Heart left ventricle (tissue), 16 donors: ENCODE measurements around the gene CACNG6. TPM values are rescaled to one million over a fixed set of nuclear protein-coding genes. Genes with fewer than 3 reads are reported as not detected.

Experiments used
- ATAC-seq, 4 donors: fragments of 200-7000 bp; cut with Tn5 transposase; one replicate each; pipeline ENCODE4 v1.9.1; 2020 to 2022; ENCODE audit warnings: moderate library complexity in 4 of 4, mild to moderate bottlenecking in 3 of 4, moderate number of reproducible peaks in 1 of 4
- DNase-seq, 5 donors: peaks; one replicate each; pipeline ENCODE4 v3.0.0-alpha.2; 2020
- H3K27ac ChIP-seq, 12 donors: fragments of 200-600 bp; sonication (generic) in 4 of 12; one replicate each; pipeline versions ENCODE4 v1.5.0 to v1.8.0; 2016 to 2022; ENCODE audit warnings: mild to moderate bottlenecking in 2 of 12
- H3K27me3 ChIP-seq, 9 donors: fragments of 200-600 bp; sonication (generic) in 2 of 9; one replicate each; pipeline versions ENCODE4 v1.5.1 to v1.8.0; 2016 to 2022; ENCODE audit warnings: mild to moderate bottlenecking in 3 of 9
- H3K36me3 ChIP-seq, 9 donors: fragments of 200-600 bp; sonication (generic) in 2 of 9; one replicate each; pipeline versions ENCODE4 v1.5.0 to v1.8.0; 2018 to 2022; ENCODE audit warnings: mild to moderate bottlenecking in 2 of 9
- H3K4me1 ChIP-seq, 12 donors: fragments of 200-600 bp; sonication (generic) in 4 of 12; one replicate each; pipeline versions ENCODE4 v1.5.0 to v1.8.0; 2016 to 2022; ENCODE audit warnings: mild to moderate bottlenecking in 3 of 12
- H3K4me3 ChIP-seq, 12 donors: fragments of 200-600 bp; sonication (generic) in 4 of 12; one replicate each; pipeline versions ENCODE4 v1.5.0 to v1.8.0; 2017 to 2022; ENCODE audit warnings: mild to moderate bottlenecking in 9 of 12, moderate library complexity in 4 of 12
- H3K9me3 ChIP-seq, 12 donors: fragments of 200-600 bp; sonication (generic) in 4 of 12; one replicate each; pipeline versions ENCODE4 v1.5.0 to v1.8.0; 2016 to 2022; ENCODE audit warnings: mild to moderate bottlenecking in 1 of 12
- POLR2A ChIP-seq, 2 donors: fragments of 450-650 bp; IDR thresholded peaks; one replicate each; pipeline ENCODE4 v1.6.1; 2017; ENCODE audit warnings: antibody characterized with exemption in 2 of 2, mild to moderate bottlenecking in 2 of 2, moderate library complexity in 2 of 2
- WGBS, 4 donors: extraction: QIAGEN DNeasy Blood & Tissue Kit in 2 of 4; methylation state at CpG; one replicate each; pipeline versions ENCODE4 v1.1.5 to v1.1.7; 2013 to 2018; 5-methylcytosine and 5-hydroxymethylcytosine counted together
- intact Hi-C, 10 donors: fragments of 100-400 bp; cut with DNase I; formaldehyde crosslinking; loops; one replicate each; pipeline versions ENCODE4 v1.11.1 to v1.14.2; 2022
- polyA plus RNA-seq, 2 donors: library from polyadenylated mRNA; stranded (reverse); fragments of 200-250 nt; gene quantifications; one replicate each; pipeline ENCODE4 v1.2.3, GENCODE V29; 2013
- total RNA-seq, 9 donors: library from RNA; depleted of rRNA in 2 of 9; stranded (reverse); fragments of >200 nt in 2 of 9; fragmentation: NEBNext Ultra II Directional in 3 of 9; extraction: Animal tissue kit (Norgen Biotek cat#: 25700) in 3 of 9; gene quantifications; one replicate each; pipeline versions ENCODE4 v1.1.0 to v1.2.4, GENCODE V29; 2016 to 2023
- TF ChIP-seq, protein P1 (sequence below), 12 donors: fragments of 200-600 bp; sonication (generic) in 4 of 12; IDR thresholded peaks; one replicate each; pipeline versions ENCODE4 v1.5.0 to v1.8.0; 2018 to 2022; ENCODE audit warnings: antibody characterized with exemption in 12 of 12, mild to moderate bottlenecking in 5 of 12
- donor health status: ischemic (EF 13 %, LVEDD 7.1; RV severe dilation, severe dysfunction).
- donor health status: healthy with polysubstance abuse.
- donor health status: DM: no; HTN: yes; CAD: no.
- donor health status: DM: no; HTN: no; CAD: no.
- donor health status: ischemic (EF 25% LVEDD 6.9; RV normal size, moderate dysfunction).
- donor health status: ischemic (EF 25% LVEDD 5.7; RV mildly dilated, moderate dysfunction).
- donor health status: healthy.
- donor health status: DM: yes; HTN: yes; CAD: no.
- donor health status: ischemic (EF 35%, LVEDD 5.7; RV mildly dilated, moderate dysfunction).
- donor health status: nonischemic (EF 11% LVEDD 7.7; RV severe dilation, severe dysfunction).
- donor health status: DM: yes; HTN: yes; CAD: no.
- donor health status: PGD.
- donor health status: ischemic (EF 29% LVEDD 5.4; RV normal size, mild dysfunction).
- donor health status: nonischemic (EF 23%, LVEDD 6.1; RV moderate dilation, normal function).

The CACNG6 gene
- total and polyA plus RNA-seq, 11 donors, result not detected

DNA sequence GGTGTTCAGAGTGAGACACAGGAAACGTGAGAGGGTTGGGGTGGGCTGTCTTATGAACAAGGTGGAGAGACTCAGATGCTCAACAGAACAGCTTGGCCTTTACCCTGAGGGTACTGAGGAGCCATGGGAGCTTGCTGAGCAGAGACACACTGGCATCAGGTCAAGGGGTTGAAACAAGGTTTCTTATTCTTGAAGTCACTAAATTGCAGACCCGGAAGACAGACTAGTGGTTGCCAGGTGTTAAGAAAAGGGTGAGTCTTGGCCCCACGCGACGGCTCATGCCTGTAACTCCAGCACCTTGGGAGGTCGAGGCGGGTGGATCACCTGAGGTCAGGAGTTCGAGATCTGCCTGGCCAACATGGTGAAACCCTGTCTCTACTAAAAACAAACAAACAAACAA lies 22.4 kb downstream of the CACNG6 start:
- Histone ChIP-seq H3K27ac (no peak overlapping the region), H3K4me1 (no peaks in the 10 kb centered on the region), H3K9me3 (no peaks in the 10 kb centered on the region), H3K4me3 (no peak overlapping the region), H3K27me3 (peaks cover 0 to 61% (median 13%) of the 10 kb centered on the region in 9 donors), H3K36me3 (no peaks in the 10 kb centered on the region)
- intact Hi-C loops, result no loop called here
- TF ChIP-seq, protein P1, sequence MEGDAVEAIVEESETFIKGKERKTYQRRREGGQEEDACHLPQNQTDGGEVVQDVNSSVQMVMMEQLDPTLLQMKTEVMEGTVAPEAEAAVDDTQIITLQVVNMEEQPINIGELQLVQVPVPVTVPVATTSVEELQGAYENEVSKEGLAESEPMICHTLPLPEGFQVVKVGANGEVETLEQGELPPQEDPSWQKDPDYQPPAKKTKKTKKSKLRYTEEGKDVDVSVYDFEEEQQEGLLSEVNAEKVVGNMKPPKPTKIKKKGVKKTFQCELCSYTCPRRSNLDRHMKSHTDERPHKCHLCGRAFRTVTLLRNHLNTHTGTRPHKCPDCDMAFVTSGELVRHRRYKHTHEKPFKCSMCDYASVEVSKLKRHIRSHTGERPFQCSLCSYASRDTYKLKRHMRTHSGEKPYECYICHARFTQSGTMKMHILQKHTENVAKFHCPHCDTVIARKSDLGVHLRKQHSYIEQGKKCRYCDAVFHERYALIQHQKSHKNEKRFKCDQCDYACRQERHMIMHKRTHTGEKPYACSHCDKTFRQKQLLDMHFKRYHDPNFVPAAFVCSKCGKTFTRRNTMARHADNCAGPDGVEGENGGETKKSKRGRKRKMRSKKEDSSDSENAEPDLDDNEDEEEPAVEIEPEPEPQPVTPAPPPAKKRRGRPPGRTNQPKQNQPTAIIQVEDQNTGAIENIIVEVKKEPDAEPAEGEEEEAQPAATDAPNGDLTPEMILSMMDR (IDR thresholded peaks at IDR 0.05), result no peak
- no peak for TF ChIP-seq POLR2A (IDR thresholded peaks at IDR 0.05)
- 73 to 84% (median 78%) methylated on average over 8 of the region's 8 CpGs for WGBS, 4 donors
- DNase-seq (no peak), ATAC-seq (no peak)

DNA sequence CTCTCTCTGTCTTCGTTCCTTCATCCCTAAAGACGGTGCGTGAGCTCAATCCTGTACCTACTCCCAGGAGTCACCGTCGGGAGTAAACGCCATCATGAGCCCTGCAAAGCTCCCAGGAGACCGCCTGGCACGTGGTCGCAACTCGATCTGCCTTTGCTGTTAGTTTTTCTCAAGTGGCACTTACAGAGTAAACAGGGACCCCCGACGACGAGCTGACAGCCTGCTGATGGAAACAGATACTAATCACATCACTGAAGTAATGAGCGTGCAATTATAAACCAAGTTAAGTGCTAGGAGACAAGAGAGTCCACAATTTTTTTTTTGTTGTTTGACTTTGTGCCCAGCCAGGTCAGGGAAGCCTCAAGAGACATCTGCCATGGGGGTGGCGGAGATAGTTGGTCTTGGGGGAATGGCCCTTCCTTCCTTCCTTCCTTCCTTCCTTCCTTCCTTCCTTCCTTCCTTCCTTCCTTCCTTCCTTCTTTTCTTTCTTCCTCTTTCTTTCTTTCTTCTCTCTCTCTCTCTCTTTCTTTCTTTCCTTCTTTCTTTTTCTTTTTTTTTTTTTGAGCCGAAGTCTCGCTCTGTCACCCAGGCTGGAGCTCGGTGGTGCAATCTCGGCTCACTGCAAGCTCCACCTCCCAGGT lies 23.6 kb downstream of the CACNG6 start:
- Histone ChIP-seq H3K27ac (no peak overlapping the region), H3K4me1 (peaks cover 0 to 6% (median 0%) of the 10 kb centered on the region in 12 donors), H3K4me3 (no peak overlapping the region), H3K36me3 (no peaks in the 10 kb centered on the region), H3K27me3 (peaks cover 0 to 49% (median 9%) of the 10 kb centered on the region in 9 donors), H3K9me3 (no peaks in the 10 kb centered on the region)
- intact Hi-C loops, result no loop called here
- WGBS, 4 donors, result 39 to 53% (median 46%) methylated on average over 19 of the region's 19 CpGs
- no peak for TF ChIP-seq POLR2A (IDR thresholded peaks at IDR 0.05)
- TF ChIP-seq, protein P1 (IDR thresholded peaks at IDR 0.05), result no peak
- DNase-seq (no peak), ATAC-seq (no peak)

DNA sequence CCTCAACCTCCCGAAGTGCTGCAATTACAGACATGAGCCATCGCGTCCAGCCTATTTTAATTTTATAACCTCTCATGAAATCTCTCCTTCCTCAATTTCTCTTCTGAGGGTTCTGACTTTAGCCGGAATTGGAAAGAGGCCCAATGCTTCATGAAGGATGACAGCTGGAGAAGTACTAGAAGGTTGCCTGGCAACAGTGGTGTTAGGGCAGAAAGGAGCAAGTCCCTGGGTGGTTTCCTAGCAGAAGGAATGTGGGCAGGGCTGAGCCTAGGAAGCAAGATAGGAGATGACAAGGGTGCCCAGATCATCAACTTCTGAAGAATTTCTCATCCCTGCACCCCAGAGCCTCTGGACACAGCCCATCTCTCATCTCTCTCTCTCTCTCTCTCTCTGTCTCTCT lies 25.8 kb downstream of the CACNG6 start:
- H3K4me1 ChIP-seq, result peaks cover 0 to 13% (median 0%) of the 10 kb centered on the region in 12 donors
- no peak for ATAC-seq
- no peaks in the 10 kb centered on the region for H3K36me3 ChIP-seq
- H3K4me3 ChIP-seq, result no peak overlapping the region
- WGBS, 4 donors, result 72 to 82% (median 76%) methylated on average over 4 of the region's 4 CpGs
- no peak for TF ChIP-seq POLR2A (IDR thresholded peaks at IDR 0.05)
- TF ChIP-seq, protein P1 (IDR thresholded peaks at IDR 0.05), result no peak
- H3K27ac ChIP-seq, result no peak overlapping the region
- H3K27me3 ChIP-seq, result peaks cover 0 to 32% (median 5%) of the 10 kb centered on the region in 9 donors
- no peak for DNase-seq
- no peaks in the 10 kb centered on the region for H3K9me3 ChIP-seq
- intact Hi-C loops, result no loop called here

DNA sequence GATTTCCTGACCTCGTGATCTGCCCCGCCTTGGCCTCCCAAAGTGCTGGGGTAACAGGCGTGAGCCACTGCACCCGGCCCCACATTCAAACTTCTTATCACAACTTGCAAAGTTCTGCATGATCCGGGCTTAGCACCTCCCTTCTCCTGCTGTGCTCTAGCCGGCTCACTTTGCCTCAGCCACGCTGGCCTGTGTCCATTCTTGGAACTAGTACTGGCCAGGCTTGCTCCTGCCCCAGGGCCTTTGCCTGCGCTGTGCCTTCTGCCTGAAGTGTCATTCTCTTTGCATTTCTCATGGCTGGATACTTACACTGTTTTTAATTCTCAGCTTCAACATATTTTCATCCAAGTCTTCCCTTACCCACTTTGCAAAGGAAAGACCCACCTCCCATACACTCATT lies 29.9 kb downstream of the CACNG6 start:
- WGBS, 4 donors, result 79 to 89% (median 84%) methylated on average over 8 of the region's 8 CpGs
- intact Hi-C loops, result loop anchor here (5.0 to 10.0 kb wide), 7 partner anchors 114 to 229 kb away; partner anchors contain the start of gene CACNG7 (in 8 of the 10)
- Histone ChIP-seq H3K4me3 (no peak overlapping the region), H3K4me1 (peaks cover 0 to 29% (median 0%) of the 10 kb centered on the region in 12 donors), H3K27ac (no peak overlapping the region), H3K9me3 (no peaks in the 10 kb centered on the region), H3K27me3 (peaks cover 0 to 23% (median 9%) of the 10 kb centered on the region in 9 donors), H3K36me3 (no peaks in the 10 kb centered on the region)
- TF ChIP-seq, protein P1 (IDR thresholded peaks at IDR 0.05), result no peak
- TF ChIP-seq POLR2A (IDR thresholded peaks at IDR 0.05), result no peak
- no peak for DNase-seq
- no peak for ATAC-seq
